CD14-positive monocyte (primary cell): Measurements from ENCODE around the gene C20orf141. TPM values are rescaled to one million over a fixed set of nuclear protein-coding genes. Genes with fewer than 3 reads are reported as not detected.
A peak's percentile ranks its signal among the peaks of the same experiment; 100 is the strongest.

ENCODE experiments used
- DNase-seq, 3 donors: peaks; one replicate each; pipeline ENCODE4 v3.0.0-alpha.2; 2011 to 2022
- H2AFZ ChIP-seq: 2 replicates; pipeline ENCODE4 v1.6.0; 2012; ENCODE audit warnings: mild to moderate bottlenecking, low read depth, low read length, inconsistent platforms; ENCODE audit not compliant: insufficient read depth, poor library complexity, severe bottlenecking
- H3K27ac ChIP-seq, 2 donors: 1 replicate in 1 of 2; 2 replicates in 1 of 2; pipeline ENCODE4 v1.5.1; 2012 to 2013; ENCODE audit warnings: low read length in 2 of 2, control low read depth in 1 of 2, inconsistent platforms in 1 of 2, low read depth in 1 of 2, mild to moderate bottlenecking in 1 of 2
- H3K27me3 ChIP-seq, 2 donors: one replicate each; pipeline versions ENCODE4 v1.6.0 to v1.6.1; 2011 to 2013; ENCODE audit warnings: low read length in 2 of 2; ENCODE audit not compliant: control insufficient read depth in 2 of 2, insufficient read depth in 2 of 2
- H3K36me3 ChIP-seq, 2 donors: replicated peaks in 1 of 2; 1 replicate in 1 of 2; 2 replicates in 1 of 2; pipeline versions ENCODE4 v1.5.1 to v1.6.1; 2012 to 2013; ENCODE audit warnings: low read length in 2 of 2, control low read depth in 1 of 2, inconsistent platforms in 1 of 2, mild to moderate bottlenecking in 1 of 2; ENCODE audit not compliant: insufficient read depth in 2 of 2, control insufficient read depth in 1 of 2
- H3K4me1 ChIP-seq, 2 donors: 1 replicate in 1 of 2; 2 replicates in 1 of 2; pipeline versions ENCODE4 v1.5.1 to v1.6.1; 2012 to 2013; ENCODE audit warnings: low read length in 2 of 2, control low read depth in 1 of 2, inconsistent platforms in 1 of 2, mild to moderate bottlenecking in 1 of 2, moderate library complexity in 1 of 2; ENCODE audit not compliant: insufficient read depth in 2 of 2, control insufficient read depth in 1 of 2
- H3K4me2 ChIP-seq: replicated peaks from 2 replicates; pipeline ENCODE3; 2012; ENCODE audit warnings: low read length, moderate library complexity, mild to moderate bottlenecking; ENCODE audit not compliant: poor library complexity, severe bottlenecking; ENCODE audit errors: extremely low read depth
- H3K4me3 ChIP-seq, 3 experiments: fragments of 200-600 bp in 1 of 3; sonication (generic) in 1 of 3; replicated peaks in 1 of 3; 1 replicate in 2 of 3; 2 replicates in 1 of 3; pipeline ENCODE4 v1.5.1; 2011 to 2013; ENCODE audit warnings: low read length in 3 of 3, mild to moderate bottlenecking in 3 of 3, control low read depth in 2 of 3, low read depth in 2 of 3, inconsistent platforms in 1 of 3, moderate library complexity in 1 of 3
- H3K79me2 ChIP-seq: 2 replicates; pipeline ENCODE4 v1.6.0; 2012; ENCODE audit warnings: mild to moderate bottlenecking, control low read depth, inconsistent platforms, low read length, moderate library complexity; ENCODE audit not compliant: insufficient read depth
- H3K9ac ChIP-seq: 2 replicates; pipeline ENCODE4 v1.6.0; 2017; ENCODE audit warnings: low read length, mild to moderate bottlenecking; ENCODE audit not compliant: insufficient read depth, poor library complexity, severe bottlenecking
- H3K9me3 ChIP-seq, 2 donors: replicated peaks in 1 of 2; 1 replicate in 1 of 2; 2 replicates in 1 of 2; pipeline versions ENCODE4 v1.5.1 to v1.6.1; 2012 to 2013; ENCODE audit warnings: low read length in 2 of 2, control low read depth in 1 of 2; ENCODE audit not compliant: control insufficient read depth in 1 of 2, insufficient read depth in 1 of 2
- H4K20me1 ChIP-seq: 2 replicates; pipeline ENCODE4 v1.6.0; 2012; ENCODE audit warnings: mild to moderate bottlenecking, low read length, control low read depth, moderate library complexity; ENCODE audit not compliant: insufficient read depth
- H3K27ac Mint-ChIP-seq, 7 donors: one replicate each; pipeline ENCODE4 v1.8.0; 2020; ENCODE audit warnings: mild to moderate bottlenecking in 7 of 7, mixed read lengths in 7 of 7, moderate library complexity in 6 of 7, inconsistent platforms in 2 of 7
- H3K27me3 Mint-ChIP-seq, 3 donors: one replicate each; pipeline ENCODE4 v1.8.0; 2021 to 2022; ENCODE audit warnings: low read depth in 3 of 3, mild to moderate bottlenecking in 3 of 3, mixed read lengths in 3 of 3, moderate library complexity in 3 of 3, inconsistent platforms in 1 of 3
- H3K36me3 Mint-ChIP-seq, 2 donors: one replicate each; pipeline ENCODE4 v1.8.0; 2020; ENCODE audit warnings: mixed read lengths in 2 of 2, inconsistent platforms in 1 of 2, mild to moderate bottlenecking in 1 of 2
- H3K4me1 Mint-ChIP-seq: one replicate; pipeline ENCODE4 v1.8.0; 2020; ENCODE audit warnings: mild to moderate bottlenecking, mixed read lengths
- H3K4me3 Mint-ChIP-seq, 2 donors: one replicate each; pipeline ENCODE4 v1.8.0; 2020; ENCODE audit warnings: mild to moderate bottlenecking in 2 of 2, mixed read lengths in 2 of 2, moderate library complexity in 1 of 2
- H3K9me3 Mint-ChIP-seq, 7 donors: one replicate each; pipeline ENCODE4 v1.8.0; 2020 to 2022; ENCODE audit warnings: mixed read lengths in 7 of 7, mild to moderate bottlenecking in 6 of 7, moderate library complexity in 6 of 7, inconsistent platforms in 2 of 7
- CTCF ChIP-seq: fragments of 200-600 bp; IDR thresholded peaks from one replicate; pipeline ENCODE4 v1.8.0; 2022; ENCODE audit warnings: antibody characterized with exemption, mild to moderate bottlenecking
- WGBS: methylation state at CpG from one replicate; pipeline ENCODE4 v1.1.5; 2013; ENCODE audit warnings: missing lambda C conversion rate; ENCODE audit not compliant: insufficient coverage; 5-methylcytosine and 5-hydroxymethylcytosine counted together
- intact Hi-C, 2 donors: fragments of 100-400 bp; cut with micrococcal nuclease; formaldehyde crosslinking; loops; one replicate each; pipeline versions ENCODE4 v1.15.0 to v1.15.1; 2023
- polyA plus RNA-seq, 3 donors: library from polyadenylated mRNA; depleted of rRNA in 1 of 3; unstranded in 2 of 3; stranded (reverse) in 1 of 3; fragments of 300-500 nt in 2 of 3; fragments of >200 nt in 1 of 3; fragmentation: Illumina TruSeq in 2 of 3; gene quantifications; 1 replicate in 2 of 3; 2 replicates in 1 of 3; pipeline ENCODE4 v1.2.3, GENCODE V29; 2012 to 2021

The C20orf141 gene
- polyA plus RNA-seq, 3 donors = not detected

GRCh38 chr20:2814076-2814475, 711 bp upstream of the C20orf141 start:
- H3K27me3 ChIP-seq = peaks cover 0 to 5% of the 10 kb centered on the region in 2 donors
- no peaks in the 10 kb centered on the region for H3K4me1 ChIP-seq
- no peak for DNase-seq
- Mint-ChIP-seq H3K27me3 (peaks cover 7 to 19% (median 12%) of the 10 kb centered on the region in 3 donors), H3K9me3 (peaks cover 0 to 16% (median 9%) of the 10 kb centered on the region in 7 donors), H3K4me3 (no peak overlapping the region), H3K36me3 (no peaks in the 10 kb centered on the region), H3K27ac (no peak overlapping the region), H3K4me1 (no peaks in the 10 kb centered on the region)
- H3K4me2 ChIP-seq = no peak overlapping the region
- H2AFZ ChIP-seq = no peak overlapping the region
- H3K9me3 ChIP-seq = no peaks in the 10 kb centered on the region
- H4K20me1 ChIP-seq = no peaks in the 10 kb centered on the region
- no peak for TF ChIP-seq CTCF
- WGBS = no CpG with 5 or more reads among the region's 1 CpG
- no peak overlapping the region for H3K9ac ChIP-seq
- H3K36me3 ChIP-seq = no peaks in the 10 kb centered on the region
- H3K27ac ChIP-seq = no peak overlapping the region
- no peaks in the 10 kb centered on the region for H3K79me2 ChIP-seq
- H3K4me3 ChIP-seq = no peak overlapping the region
- intact Hi-C loops = no loop called here

GRCh38 chr20:2815242-2815900, 584 bp downstream of the C20orf141 start:
- Histone ChIP-seq H3K4me1 (no peaks in the 10 kb centered on the region), H3K79me2 (no peaks in the 10 kb centered on the region), H3K27ac (no peak overlapping the region), H3K27me3 (peaks cover 4 to 16% of the 10 kb centered on the region in 2 donors), H2AFZ (no peak overlapping the region), H4K20me1 (no peaks in the 10 kb centered on the region), H3K9me3 (no peaks in the 10 kb centered on the region), H3K36me3 (no peaks in the 10 kb centered on the region), H3K9ac (no peak overlapping the region), H3K4me2 (no peak overlapping the region), H3K4me3 (no peak overlapping the region)
- H3K4me3 Mint-ChIP-seq = no peak overlapping the region
- H3K27ac Mint-ChIP-seq = peak overlapping the region in 1 of 7 donors; percentile 12
- no peaks in the 10 kb centered on the region for H3K36me3 Mint-ChIP-seq
- intact Hi-C loops = no loop called here
- TF ChIP-seq CTCF = no peak
- peaks cover 13 to 20% (median 18%) of the 10 kb centered on the region in 3 donors for H3K27me3 Mint-ChIP-seq
- DNase-seq = no peak
- WGBS = 93% methylated on average over 7 of the region's 8 CpGs
- peaks cover 0 to 15% (median 11%) of the 10 kb centered on the region in 7 donors for H3K9me3 Mint-ChIP-seq
- no peaks in the 10 kb centered on the region for H3K4me1 Mint-ChIP-seq
